CD4-positive, alpha-beta T cell treated with Interleukin-17A for 4 hours (primary cell): ENCODE data around the gene SFMBT1.

ENCODE experiments used
- DNase-seq: peaks from one replicate; pipeline ENCODE4 v3.0.0-alpha.2; 2020; ENCODE audit warnings: mixed read lengths

The SFMBT1 gene

DNA sequence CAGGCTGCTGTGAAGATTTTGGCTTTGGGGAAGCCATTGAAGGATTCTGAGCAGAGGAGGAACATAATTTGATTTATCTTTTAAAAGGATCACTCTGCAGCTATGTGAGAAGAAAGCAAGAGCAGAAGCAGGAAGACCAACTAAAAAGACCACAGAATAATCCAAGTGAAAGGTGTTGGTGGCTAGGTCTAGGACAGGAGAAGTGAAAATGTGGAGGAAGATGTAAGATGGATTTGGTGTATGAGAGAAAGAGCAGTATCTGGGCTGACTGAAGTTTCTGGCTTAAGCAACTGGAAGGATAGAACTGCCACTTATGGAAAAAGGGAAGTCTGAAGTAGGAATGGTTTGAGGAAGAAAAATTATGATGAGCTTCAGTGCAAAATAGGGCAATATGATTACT lies 62.0 kb downstream of the SFMBT1 start:
- DNase-seq, result no peak

DNA sequence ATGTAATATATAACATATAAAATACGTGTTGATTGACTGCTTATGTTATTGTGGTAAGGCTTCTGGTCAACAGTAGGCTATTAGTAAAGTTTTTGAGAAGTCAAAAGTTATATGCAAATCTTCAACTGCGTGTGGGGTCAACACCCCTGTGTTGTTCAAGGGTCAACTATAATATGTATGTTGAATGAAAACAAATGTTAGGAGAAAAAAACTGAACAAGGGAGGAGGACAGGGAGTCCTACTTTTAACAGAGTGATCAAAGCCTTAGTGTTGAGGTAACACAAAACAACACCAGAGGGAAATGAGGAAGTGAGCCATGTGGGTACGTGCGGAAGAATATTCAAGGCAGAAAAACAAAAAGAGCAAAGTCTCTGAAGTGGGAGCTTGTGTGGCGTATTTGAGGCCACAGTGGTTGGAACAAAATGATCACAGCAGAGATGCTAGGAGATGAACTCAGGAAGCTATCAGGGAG lies 62.5 kb downstream of the SFMBT1 start:
- DNase-seq, result peak; percentile 62

DNA sequence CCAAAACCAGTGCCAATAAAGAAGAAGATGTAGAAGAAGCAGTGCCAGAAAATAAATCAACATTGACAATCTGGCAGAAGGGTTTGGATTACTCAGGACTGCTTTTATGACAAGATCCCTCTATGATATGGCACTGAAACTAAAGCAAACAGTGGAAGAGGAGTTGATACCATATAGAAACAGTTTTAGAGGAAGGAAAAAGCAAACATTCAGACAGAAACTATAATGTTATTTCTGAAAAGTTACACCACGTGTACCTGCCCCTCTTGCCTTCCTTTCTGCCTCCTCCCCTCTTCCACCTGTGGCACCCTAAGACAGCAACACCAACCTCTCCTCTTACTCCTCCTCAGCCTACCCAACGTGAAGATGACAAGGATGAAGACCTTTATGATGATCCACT lies 63.0 kb downstream of the SFMBT1 start:
- no peak for DNase-seq

DNA sequence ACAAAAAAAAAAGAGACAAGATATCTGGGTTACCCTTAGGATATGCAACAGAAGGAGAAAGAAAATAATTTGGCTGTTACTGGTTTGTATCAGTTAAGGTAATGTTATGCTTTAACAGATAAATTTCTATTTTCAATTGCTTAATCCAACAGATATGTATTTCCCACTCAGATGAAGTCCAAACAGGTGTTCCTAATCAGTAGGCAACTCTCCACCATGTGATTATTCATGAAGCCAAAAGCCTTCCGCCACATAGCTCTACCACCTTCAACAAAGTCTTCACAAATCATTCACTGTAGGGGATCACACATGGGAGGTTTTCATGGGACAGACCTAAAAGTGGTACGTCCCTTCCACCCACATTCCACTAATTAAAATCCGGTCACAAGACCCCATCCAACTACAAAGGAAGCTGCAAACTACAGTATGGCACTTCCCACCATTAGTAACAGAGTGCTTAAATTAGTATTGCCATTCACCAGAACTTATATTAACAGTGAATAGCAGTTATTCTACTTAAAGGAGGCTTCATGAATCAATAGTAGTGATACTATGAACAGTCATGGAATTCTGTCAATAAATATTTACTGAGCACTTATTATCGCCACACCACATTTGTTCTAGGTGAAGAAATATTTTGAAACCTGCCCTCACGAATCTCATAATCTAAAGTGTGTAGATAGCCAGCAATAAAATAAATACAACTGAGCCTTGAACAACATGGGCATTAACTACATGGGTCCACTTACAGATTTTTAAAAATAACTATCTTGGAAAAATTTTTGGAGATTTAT lies 66.5 kb downstream of the SFMBT1 start:
- DNase-seq, result no peak

DNA sequence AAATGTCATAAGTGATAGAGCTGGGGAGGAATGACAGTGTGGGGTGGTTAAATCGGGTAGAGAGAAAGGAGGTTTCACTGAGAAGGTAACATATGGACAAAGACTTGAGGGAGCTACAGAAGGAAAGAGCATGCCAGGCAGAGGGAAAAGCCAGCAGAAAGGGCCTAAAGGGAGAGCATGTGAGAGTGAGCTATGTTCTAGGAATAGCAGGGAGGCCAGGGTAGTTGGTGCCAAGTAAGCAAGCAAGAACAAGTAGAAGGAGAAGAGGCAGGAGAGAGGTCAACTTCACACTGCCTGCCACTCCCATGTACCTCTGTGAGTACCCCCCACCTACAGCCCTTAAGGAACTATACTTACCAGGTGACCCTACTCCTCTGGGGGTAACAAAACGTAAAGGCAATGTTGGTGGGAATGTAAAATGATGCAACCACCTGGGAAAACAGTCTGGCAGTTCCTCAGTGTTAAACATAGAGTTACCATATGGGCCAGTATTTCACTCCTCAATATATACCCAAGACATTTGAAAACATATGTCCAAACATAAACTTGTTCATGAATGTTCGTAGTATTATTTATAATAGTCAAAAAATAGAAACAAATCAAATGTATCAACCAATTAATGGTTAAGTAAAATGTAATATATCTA lies 67.6 kb downstream of the SFMBT1 start:
- no peak for DNase-seq

DNA sequence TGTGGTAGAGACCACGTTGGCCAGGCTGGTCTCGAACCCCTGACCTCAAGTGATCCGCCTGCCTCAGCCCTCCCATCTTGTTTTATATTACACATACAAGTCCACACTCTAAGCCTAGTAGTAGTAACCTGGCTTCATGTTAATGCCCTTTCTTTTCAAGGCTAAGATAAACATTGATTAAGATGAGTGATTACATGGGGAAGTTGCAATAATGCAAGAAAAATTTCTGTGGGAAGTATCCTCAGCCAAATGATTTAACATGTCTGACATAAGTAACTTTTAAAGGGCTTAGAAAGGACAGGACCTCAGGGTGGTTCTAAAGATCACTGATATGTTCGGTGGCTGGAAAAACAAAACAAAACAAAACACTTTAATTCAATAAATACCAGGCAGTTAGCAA lies 72.1 kb downstream of the SFMBT1 start:
- DNase-seq, result no peak

DNA sequence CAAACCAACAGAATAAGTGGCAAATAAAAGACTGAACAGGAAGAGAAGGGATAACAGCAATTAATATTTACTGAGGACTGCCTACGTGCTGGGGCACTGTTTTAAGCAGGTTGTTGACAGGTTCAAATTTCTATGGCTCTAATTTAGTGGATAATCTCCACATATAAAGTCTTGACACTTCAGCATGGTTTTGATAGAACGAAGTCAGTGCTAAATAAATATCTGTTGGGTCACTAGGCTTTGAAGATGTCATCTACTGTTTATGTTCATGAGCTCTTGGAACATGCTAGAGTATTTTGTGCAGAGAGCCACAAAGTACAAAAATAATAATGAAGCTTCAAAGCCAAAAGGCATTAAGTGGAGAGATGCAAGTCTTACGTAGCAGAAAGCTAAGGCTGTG lies 74.0 kb downstream of the SFMBT1 start:
- no peak for DNase-seq

DNA sequence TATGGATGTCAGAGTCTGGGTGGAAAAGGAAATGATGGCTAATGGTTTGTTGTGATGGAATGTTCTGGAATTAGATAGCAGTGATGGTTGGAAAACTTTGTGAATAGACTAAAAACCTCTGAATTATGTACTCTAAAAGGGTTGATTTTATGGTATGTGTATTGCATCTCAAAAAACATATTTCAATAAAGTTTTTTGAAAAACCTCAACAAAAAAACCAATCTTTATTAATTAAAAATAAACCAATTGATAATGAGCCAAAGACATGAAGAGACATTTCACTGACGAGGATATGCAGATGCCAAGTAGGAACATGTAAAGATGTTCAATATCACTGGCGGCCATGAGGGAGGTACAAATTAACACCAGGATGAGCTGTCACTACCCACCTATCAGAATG lies 78.5 kb downstream of the SFMBT1 start:
- no peak for DNase-seq

DNA sequence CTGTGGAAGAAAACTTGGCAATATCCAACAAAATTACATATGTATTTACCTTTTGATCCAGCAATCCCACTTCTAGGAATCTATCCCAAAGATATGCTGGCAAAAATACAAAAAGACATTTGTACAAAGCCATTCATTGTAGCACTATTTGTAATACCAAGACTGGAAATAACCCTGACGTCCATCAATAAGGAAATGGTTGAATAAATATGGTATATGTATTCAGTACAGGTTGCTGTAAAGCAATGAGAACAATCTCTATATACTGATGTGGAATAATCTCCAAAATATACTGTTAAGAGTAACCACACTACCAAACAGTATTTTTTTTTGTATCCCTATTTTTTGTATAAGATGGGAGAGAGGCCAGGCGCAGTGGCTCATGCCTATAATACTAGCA lies 83.7 kb downstream of the SFMBT1 start:
- no peak for DNase-seq

DNA sequence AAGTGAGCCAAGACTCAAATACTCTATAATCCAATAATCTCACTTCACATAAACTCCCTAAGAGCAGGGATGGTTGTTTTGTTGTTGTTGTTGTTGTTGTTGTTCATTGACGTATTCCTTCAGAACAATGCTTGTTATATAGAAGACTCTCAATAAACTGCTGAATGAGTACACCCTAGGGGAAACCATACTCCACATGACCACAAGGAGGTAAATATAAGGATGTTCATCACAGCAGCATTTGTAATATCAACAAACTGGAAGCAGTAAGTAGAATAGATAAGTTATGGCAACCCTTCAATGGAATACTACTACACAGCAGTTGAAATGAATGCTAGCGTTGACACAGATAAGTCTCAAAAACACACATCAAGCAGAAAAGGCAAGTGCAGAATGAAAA lies 86.1 kb downstream of the SFMBT1 start:
- no peak for DNase-seq

DNA sequence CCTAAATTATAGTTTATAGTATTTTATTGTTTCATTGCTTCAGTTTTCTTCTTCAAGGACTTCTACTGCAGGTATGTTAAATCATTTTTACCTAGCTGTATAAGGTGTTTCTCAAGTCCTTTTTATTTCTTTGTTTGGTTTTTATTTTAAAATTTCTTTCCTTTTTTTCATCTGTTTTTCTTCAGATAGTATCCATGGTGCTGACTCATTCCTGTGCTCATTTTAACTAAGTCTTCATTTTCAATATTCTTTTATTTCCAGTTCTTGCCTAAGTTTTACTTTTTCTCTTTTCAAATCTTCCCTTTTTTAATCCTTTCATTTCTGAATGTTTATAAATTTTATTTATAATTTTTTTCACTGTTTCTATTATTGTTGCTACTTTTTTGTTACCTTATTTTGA lies 106.3 kb downstream of the SFMBT1 start:
- no peak for DNase-seq

DNA sequence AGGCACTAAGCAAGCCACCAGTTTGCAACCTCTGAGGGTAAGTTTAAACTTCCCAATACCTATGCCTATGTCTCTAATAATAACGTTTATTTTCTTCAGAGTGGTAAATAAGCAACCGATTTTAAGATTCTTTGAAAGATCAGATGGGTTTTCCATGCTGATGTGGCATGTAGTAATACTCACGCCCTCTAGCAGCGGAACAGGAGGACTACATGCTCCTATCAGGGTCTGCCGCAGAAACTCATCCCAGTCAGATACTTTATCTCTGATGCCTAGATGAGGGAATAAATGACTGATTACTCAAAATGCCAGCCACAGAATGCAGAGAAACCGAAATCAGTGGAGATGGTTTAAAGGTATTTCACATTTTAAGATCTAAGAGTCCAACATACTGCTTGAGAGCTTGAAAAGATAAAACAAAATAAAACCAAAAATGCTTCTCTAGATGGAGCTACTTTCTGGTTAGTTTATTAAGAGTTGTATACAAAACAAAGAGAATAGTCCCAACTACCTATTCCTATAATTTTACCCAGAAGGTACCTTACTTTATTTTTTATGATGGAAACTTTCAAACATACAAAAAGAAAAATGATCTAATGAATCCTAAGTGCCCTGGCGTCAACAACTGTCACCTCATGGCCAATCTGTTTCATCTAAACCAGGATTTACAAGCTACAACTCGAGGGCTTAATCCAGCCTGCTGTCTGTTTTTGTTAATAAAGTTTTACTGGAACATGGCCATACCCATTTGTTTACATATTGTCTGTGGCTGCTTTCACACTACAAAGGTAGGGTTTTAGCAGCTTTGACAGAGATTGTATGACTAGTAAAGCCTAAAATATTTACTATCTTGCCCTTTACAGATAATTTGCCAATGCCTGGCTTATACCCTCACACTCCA lies 111.0 kb downstream of the SFMBT1 start:
- DNase-seq, result peak; percentile 69

DNA sequence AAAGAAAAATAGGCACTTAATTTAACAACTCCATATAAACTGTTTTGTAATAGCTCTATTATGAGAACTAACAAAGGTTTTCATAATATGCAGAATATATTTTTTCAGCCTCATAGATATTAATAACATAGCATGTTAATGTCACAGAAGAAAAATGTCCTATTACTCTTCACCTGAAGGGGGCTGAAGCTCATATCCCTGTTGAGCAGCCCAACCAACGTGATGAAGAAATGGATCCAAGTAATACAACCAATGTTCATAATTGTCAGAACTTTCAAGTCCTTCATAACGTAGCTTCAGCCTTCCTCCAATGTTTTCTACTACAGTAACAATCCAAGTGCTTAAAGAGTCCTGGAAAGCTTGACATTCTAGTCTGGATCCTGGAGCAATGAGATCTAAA lies 114.0 kb downstream of the SFMBT1 start:
- DNase-seq, result no peak

DNA sequence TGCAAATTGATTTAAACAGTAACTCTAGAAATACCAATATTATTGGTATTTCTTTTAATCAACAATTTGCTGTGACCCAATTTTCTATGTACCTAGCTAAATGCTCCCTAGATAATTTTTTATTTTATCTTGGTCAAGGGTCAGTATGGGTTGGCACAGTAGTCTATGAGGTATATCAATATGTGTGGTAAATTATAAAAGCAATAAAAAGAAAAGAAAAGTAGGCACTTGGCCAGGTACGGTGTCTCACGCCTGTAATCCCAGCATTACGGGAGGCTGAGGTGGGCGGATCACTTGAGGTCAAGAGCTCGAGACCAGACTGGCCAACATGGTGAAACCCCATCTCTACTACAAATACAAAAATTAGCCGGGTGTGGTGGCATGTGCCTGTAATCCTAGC lies 114.5 kb downstream of the SFMBT1 start:
- no peak for DNase-seq

DNA sequence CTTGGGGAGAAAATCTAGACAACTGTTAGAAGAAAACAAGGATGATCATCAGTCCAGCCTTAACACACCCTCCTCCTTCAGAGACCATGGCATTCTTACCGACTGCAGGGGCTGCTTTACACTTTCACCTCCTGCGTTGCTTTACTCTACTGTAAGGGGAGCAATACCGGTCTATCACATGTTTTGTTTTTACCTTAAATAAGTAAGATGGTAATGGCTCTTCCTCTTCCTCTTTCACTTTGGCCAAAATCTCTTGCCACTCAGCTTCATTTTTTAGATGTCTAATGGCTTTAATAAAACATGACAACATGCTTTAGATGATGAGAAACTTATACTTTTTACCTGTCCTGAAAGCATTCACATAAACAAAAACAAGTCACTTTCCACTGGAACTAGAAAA lies 115.1 kb downstream of the SFMBT1 start:
- no peak for DNase-seq

DNA sequence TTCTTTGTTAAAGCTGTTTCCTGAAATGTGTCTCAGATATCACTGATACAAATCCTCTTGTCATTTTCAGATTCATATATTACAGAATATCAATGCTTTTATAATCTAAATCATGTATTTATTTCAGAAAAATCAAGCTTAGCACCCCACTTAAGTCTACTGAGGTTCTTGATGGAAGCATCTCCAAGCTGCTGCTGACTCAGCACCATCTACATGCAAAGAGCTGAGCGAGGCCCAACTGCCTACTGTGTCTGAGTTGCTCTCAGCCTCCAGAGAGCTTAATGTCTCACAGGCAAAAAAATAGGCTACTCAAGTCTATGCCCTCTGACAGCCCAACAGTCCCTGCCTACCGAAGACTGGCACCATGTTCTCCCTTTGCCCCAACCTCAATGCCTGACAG lies 119.3 kb downstream of the SFMBT1 start:
- DNase-seq, result no peak

DNA sequence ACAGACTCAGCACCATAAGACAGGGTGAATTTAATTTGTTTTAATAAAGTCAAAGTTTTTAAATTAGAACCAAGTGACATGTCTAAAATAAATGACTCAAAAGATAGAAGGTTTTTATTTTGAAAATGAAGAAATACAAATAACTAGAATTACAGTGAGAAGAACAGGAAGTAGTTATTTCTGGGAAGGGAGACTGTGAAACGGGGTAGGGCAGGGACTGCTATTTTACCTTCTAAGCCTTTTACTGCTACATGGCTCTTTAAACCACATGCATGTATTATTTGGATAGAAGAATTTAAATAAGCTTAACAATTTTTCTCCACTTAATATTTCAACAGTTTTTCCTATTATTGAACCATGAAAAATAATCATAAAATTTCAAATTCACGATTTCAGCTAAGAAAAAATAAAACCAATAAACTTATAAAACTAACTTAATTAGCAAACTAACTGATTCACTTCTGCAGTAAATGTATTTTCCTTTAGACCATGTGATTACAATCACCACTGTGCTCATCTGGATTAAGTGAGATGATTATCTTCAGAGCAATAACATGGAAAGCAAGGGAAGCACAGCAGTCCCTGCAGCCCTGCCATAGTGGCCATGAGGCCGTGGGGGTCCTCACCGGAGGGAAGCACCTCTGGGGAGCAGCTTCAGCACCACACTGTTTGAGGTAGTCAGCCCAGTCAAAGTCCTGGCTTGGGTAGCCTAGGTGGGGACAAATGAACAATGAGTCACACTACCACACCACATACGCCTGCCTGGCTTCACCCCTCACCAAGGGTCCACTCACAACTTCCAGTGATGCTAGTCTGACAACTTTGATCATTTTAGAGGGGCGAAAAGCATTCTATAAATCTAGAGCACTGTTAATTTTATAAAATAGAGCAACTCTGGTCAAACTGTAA lies 120.2 kb downstream of the SFMBT1 start:
- DNase-seq, result no peak

DNA sequence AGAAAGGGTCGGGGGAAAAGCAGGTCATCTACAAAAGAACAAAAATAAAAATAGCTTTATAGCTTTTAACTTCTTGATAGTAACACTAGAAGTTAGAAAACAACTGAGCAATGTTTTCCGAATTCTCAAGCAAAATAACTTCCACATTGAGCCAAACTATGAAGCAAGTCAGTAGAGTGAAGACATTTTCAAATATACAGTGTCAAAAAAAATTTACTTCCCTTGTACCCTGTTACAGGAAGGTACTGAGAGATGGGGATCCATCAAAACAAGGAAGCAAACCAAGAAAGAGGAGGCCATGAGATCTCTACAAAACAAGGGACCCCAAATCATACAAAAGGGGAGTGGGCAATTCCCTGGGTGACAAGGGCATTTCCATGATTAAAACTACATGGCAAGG lies 121.9 kb downstream of the SFMBT1 start:
- no peak for DNase-seq

DNA sequence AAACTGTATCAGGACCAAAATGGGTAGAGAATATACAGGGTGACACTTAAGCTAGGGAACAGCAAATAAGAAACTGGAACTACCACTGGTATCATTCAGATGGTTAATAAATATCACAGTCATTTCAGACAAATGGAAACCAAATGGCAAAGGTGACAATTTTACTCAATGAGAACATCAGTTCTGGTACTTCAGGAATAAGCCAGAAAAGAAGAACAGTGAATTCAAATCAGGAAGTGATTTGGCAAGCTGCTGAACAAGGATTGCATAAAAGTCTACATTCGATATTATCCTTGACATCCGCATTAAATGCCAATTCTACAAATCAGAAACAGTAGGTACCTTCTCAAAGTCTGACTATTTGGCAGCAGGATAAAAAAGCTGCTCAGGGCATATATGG lies 125.0 kb downstream of the SFMBT1 start:
- DNase-seq, result no peak

DNA sequence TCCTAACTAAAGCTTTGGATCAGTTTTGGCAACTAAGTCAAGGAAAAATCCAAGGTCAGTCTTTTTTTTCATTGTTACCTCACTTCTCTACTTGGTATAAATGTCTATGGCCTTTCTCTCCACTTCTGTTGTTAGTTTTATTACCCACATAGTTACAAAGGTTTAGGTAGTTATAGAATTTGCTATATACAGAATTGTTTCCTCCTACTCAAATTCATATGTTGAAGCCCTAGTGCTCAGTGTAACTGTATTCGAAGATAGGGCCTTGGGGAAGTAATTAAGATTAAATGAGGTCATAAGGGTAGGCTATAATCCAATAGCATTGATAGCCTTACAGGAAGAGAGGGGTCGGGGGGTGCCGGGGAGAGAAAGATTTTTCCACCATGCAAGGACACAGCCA lies 128.8 kb downstream of the SFMBT1 start:
- DNase-seq, result no peak

DNA sequence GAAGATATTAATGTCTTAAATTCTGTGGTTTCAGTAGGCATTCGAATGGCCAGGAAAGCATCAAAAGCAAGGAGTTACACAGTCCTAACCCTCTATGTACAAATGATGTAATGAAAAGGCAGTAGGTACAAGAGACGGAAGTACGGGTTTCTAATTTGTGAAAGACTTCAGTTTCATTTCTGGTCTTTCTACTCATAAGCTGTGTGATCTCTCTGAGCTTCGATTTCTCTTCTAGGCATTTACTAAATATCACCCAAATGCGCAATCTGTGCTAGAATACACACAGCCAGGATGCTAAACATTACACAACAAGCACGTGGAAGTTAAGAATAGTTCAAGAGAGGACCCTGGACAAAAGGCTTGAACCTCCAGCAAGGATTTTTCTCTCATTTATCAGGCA lies 130.6 kb downstream of the SFMBT1 start:
- DNase-seq, result no peak

DNA sequence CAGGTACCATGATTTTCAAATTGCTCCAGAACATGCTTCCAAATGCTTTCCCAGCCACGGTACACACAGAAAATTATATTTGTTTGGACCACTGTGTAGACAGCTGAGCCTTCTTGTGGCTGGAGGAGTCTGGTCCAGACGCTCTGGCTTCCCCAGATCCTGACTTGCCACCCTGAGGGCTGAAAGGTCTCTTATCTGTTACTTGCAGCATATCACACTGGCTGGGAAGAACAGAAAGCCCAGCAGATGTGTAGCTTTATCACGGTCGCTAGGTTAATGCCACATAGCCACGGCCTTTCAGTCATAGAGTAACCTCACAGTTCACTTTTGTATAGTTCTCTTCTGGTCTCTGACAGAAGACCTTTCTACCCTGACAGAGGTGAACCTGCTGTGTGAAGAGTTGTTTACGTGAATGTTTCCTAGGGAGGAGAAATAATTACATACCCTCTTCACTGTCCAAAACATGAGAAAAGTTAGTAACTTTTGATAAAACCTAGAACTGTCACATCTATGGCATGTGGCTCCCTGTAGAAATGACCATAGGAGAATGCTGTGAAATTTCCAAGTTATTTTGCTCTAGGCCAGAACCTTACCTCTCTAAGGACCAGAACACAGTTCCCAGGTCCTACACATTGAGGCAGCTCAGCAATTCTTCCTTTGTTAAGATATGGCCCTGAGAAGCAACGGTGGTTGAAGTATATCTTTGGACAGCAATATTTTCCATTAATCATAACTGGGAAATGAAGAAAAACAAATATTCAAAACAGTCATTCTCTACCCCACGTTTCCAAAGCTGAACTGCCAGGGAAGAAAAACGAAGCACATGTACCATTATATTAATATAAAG lies 132.8 kb downstream of the SFMBT1 start:
- no peak for DNase-seq
